Panc1 (cell line): Measurements from ENCODE around the gene TPRG1L. TPM values are rescaled to one million over a fixed set of nuclear protein-coding genes. Genes with fewer than 3 reads are reported as not detected.

ENCODE experiments used
- ATAC-seq: fragments of 200-7000 bp; cut with Tn5 transposase; 2 replicates; pipeline ENCODE4 v1.9.1; 2020; ENCODE audit warnings: mild to moderate bottlenecking, moderate library complexity
- BruUV-seq: library from RNA; stranded (reverse); fragments of 400-500 nt; replicated peaks from 2 replicates; lab custom pipeline; 2021; lab: Mats Ljungman, UMichigan
- CTCF ChIA-PET: fragments of 300-600 bp; sonication (Branson Sonifier 250); formaldehyde crosslinking; loops from one replicate; lab custom pipeline; 2022; ENCODE audit warnings: antibody characterized with exemption; lab: Charles Lee
- POLR2A ChIA-PET: fragments of 300-600 bp; sonication (Branson Sonifier 250); formaldehyde crosslinking; loops from one replicate; lab custom pipeline; 2022; ENCODE audit warnings: antibody characterized with exemption; lab: Charles Lee
- DNase-seq: peaks from one replicate; pipeline ENCODE4 v3.0.0-alpha.2; 2010; ENCODE audit warnings: low read depth, low spot score
- H3K27ac ChIP-seq: 2 replicates; pipeline ENCODE4 v1.5.1; 2011; ENCODE audit warnings: mild to moderate bottlenecking, low read length, inconsistent platforms
- H3K27me3 ChIP-seq: fragments of 200-500 bp; sonication (Bioruptor generic); 2 replicates; pipeline ENCODE4 v1.6.0; 2014; ENCODE audit warnings: low read length, inconsistent platforms; ENCODE audit not compliant: control insufficient read depth, insufficient read depth
- H3K36me3 ChIP-seq: fragments of 200-500 bp; sonication (Bioruptor generic); 2 replicates; pipeline ENCODE4 v1.5.1; 2014; ENCODE audit warnings: inconsistent platforms, mild to moderate bottlenecking, low read length, moderate library complexity; ENCODE audit not compliant: control insufficient read depth, insufficient read depth
- H3K4me1 ChIP-seq: 2 replicates; pipeline ENCODE4 v1.5.1; 2011; ENCODE audit warnings: inconsistent platforms, mild to moderate bottlenecking, low read length, moderate library complexity; ENCODE audit not compliant: control insufficient read depth, insufficient read depth
- H3K4me3 ChIP-seq, 2 experiments: 2 replicates each; pipeline ENCODE4 v1.5.1; 2011 to 2012; ENCODE audit warnings: low read depth in 2 of 2, low read length in 2 of 2, mild to moderate bottlenecking in 2 of 2, inconsistent platforms in 1 of 2, moderate library complexity in 1 of 2
- H3K9me3 ChIP-seq: fragments of 200-500 bp; sonication (Bioruptor generic); 2 replicates; pipeline ENCODE4 v1.5.1; 2014; ENCODE audit warnings: low read depth, mild to moderate bottlenecking, inconsistent platforms, low read length, moderate library complexity; ENCODE audit not compliant: control insufficient read depth, insufficient read depth
- POLR2AphosphoS5 ChIP-seq: IDR thresholded peaks from 2 replicates; pipeline ENCODE4 v1.6.1; 2012; ENCODE audit warnings: mild to moderate bottlenecking, low read depth, low read length, moderate library complexity
- SIN3A ChIP-seq: IDR thresholded peaks from 2 replicates; pipeline ENCODE4 v1.6.1; 2012; ENCODE audit warnings: low read depth, mild to moderate bottlenecking, low read length, moderate library complexity, borderline replicate concordance; ENCODE audit not compliant: insufficient read depth
- TCF7L2 ChIP-seq: IDR thresholded peaks from 2 replicates; pipeline ENCODE4 v1.6.1; 2011; ENCODE audit warnings: mild to moderate bottlenecking, low read depth, low read length, inconsistent platforms
- in situ Hi-C: cut with HindIII; loops from 2 replicates; pipeline ENCODE4 v1.10.0; 2016; ENCODE audit warnings: low sequenced_read_pairs, low pct_unique_long_range_greater_than_20kb
- intact Hi-C: fragments of 100-400 bp; cut with micrococcal nuclease; formaldehyde crosslinking; loops from one replicate; pipeline ENCODE4 v1.10.0; 2022; ENCODE audit not compliant: unreplicated experiment
- total RNA-seq: library from RNA; stranded (reverse); gene quantifications from one replicate; pipeline ENCODE4 v1.2.1, GENCODE V29; 2021; ENCODE audit not compliant: unreplicated experiment
- TF ChIP-seq, protein P1 (sequence below), 2 experiments: IDR thresholded peaks; 2 replicates each; pipeline ENCODE4 v1.6.1; 2011 to 2012; ENCODE audit warnings: low read depth in 2 of 2, control low read depth in 1 of 2, low read length in 1 of 2, mild to moderate bottlenecking in 1 of 2, moderate library complexity in 1 of 2; ENCODE audit not compliant: insufficient read depth in 1 of 2
- TF ChIP-seq, protein P2 (sequence below): fragments of 450-650 bp; IDR thresholded peaks from 2 replicates; pipeline ENCODE4 v1.5.1; 2017; ENCODE audit warnings: mild to moderate bottlenecking

Gene TPRG1L
- total RNA-seq, 1 experiment from 2014 or later = 57.5 TPM

DNA sequence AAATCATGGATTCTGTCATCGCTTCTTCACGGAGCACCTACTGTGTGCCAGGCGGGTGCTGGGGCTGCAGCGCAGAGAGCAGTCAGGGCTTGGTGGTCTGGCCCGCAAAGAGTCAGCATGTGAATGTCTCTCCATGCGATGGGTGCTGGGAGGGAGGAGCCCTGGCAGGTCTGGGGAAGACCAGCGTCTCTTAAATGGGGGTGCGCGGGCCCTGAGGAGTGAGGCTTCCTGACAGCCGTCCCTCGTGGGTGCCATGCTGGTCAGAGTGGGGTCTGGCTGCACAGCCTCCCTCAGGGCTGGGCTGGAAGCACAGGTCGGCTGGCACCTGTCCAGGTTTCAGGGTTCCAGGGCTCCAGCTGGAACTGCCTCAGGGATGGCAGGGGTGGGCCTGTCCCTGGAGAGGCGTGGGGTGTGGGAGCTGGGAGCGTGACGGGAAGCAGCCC, 46.0 kb downstream of the TPRG1L start:
- in situ Hi-C loops = no loop called here
- no peaks in the 10 kb centered on the region for H3K27me3 ChIP-seq
- H3K4me3 ChIP-seq = no peak overlapping the region
- ATAC-seq = no peak
- no peaks in the 10 kb centered on the region for H3K36me3 ChIP-seq
- H3K4me1 ChIP-seq = peaks cover 35% of the 10 kb centered on the region
- POLR2A ChIA-PET = no interaction called here
- no peak for DNase-seq
- H3K9me3 ChIP-seq = no peaks in the 10 kb centered on the region
- intact Hi-C loops = no loop called here
- TF ChIP-seq, protein P1, sequence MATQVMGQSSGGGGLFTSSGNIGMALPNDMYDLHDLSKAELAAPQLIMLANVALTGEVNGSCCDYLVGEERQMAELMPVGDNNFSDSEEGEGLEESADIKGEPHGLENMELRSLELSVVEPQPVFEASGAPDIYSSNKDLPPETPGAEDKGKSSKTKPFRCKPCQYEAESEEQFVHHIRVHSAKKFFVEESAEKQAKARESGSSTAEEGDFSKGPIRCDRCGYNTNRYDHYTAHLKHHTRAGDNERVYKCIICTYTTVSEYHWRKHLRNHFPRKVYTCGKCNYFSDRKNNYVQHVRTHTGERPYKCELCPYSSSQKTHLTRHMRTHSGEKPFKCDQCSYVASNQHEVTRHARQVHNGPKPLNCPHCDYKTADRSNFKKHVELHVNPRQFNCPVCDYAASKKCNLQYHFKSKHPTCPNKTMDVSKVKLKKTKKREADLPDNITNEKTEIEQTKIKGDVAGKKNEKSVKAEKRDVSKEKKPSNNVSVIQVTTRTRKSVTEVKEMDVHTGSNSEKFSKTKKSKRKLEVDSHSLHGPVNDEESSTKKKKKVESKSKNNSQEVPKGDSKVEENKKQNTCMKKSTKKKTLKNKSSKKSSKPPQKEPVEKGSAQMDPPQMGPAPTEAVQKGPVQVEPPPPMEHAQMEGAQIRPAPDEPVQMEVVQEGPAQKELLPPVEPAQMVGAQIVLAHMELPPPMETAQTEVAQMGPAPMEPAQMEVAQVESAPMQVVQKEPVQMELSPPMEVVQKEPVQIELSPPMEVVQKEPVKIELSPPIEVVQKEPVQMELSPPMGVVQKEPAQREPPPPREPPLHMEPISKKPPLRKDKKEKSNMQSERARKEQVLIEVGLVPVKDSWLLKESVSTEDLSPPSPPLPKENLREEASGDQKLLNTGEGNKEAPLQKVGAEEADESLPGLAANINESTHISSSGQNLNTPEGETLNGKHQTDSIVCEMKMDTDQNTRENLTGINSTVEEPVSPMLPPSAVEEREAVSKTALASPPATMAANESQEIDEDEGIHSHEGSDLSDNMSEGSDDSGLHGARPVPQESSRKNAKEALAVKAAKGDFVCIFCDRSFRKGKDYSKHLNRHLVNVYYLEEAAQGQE (IDR thresholded peaks at IDR 0.05; ENCODE audit: insufficient read depth in 1 of 2, low read depth in 2 of 2, low read length in 1 of 2) = no peak
- TF ChIP-seq TCF7L2 (no peak), SIN3A (no peak), POLR2AphosphoS5 (no peak)
- TF ChIP-seq, protein P2, sequence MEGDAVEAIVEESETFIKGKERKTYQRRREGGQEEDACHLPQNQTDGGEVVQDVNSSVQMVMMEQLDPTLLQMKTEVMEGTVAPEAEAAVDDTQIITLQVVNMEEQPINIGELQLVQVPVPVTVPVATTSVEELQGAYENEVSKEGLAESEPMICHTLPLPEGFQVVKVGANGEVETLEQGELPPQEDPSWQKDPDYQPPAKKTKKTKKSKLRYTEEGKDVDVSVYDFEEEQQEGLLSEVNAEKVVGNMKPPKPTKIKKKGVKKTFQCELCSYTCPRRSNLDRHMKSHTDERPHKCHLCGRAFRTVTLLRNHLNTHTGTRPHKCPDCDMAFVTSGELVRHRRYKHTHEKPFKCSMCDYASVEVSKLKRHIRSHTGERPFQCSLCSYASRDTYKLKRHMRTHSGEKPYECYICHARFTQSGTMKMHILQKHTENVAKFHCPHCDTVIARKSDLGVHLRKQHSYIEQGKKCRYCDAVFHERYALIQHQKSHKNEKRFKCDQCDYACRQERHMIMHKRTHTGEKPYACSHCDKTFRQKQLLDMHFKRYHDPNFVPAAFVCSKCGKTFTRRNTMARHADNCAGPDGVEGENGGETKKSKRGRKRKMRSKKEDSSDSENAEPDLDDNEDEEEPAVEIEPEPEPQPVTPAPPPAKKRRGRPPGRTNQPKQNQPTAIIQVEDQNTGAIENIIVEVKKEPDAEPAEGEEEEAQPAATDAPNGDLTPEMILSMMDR = no peak
- no TSS peak for BruUV-seq
- no peak overlapping the region for H3K27ac ChIP-seq
- CTCF ChIA-PET = no interaction called here

DNA sequence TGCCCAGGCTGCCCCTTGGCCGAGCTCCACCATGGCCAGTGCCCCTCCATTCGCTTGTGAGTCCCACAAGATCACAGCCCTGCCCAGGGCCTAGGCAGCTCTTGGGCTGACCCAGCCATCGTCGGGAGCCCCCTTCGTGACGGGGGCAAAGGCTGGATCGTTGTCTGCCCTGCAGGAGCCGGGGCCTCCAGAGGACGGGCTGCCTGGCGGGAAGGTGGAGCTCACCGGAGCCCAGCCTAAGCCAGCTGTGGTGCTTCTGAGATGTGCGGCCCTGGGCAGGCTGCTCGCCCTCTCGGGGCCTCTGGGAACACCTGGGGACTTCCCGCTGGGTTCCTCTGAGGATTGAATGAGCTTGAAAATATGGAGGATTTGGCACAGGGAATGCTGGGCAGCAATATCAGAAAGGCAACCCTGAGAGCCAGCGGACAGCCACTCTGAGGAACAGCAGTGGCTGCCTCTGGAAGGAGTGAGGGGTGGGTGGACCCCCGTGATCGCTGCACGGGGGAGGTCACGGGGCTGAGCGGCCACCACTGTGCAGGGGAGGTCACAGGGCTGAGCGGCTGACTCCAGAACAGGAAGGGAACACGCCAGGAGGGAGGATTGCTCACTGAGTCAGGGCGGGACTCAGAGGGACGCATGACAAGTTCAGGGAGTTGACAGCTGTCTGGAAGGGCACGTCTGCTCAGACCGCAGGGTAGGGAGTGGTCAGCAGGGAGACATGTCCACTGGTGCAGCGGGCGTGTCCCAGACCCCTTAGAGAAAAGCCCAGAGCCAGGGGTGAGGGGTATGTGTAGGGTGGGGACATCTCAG, 46.8 kb downstream of the TPRG1L start:
- Histone ChIP-seq H3K36me3 (no peaks in the 10 kb centered on the region), H3K4me1 (peaks cover 35% of the 10 kb centered on the region), H3K27ac (no peak overlapping the region), H3K27me3 (no peaks in the 10 kb centered on the region), H3K4me3 (no peak overlapping the region), H3K9me3 (no peaks in the 10 kb centered on the region)
- CTCF ChIA-PET = no interaction called here
- no TSS peak for BruUV-seq
- ATAC-seq (peak; percentile 33), DNase-seq (no peak)
- TF ChIP-seq SIN3A = no peak
- TF ChIP-seq, protein P1 (IDR thresholded peaks at IDR 0.05; ENCODE audit: insufficient read depth in 1 of 2, low read depth in 2 of 2, low read length in 1 of 2) = no peak
- no peak for TF ChIP-seq TCF7L2
- no peak for TF ChIP-seq POLR2AphosphoS5
- TF ChIP-seq, protein P2 = no peak
- POLR2A ChIA-PET = no interaction called here
- in situ Hi-C loops (no loop called here), intact Hi-C loops (no loop called here)
